HG03139 (cell line): ENCODE measurements around the gene SAMD9.
A peak's percentile ranks its signal among the peaks of the same experiment; 100 is the strongest.
"Not testable (repeated sequence)": the region's sequence is repeated elsewhere in the genome, so short reads cannot be mapped to it uniquely, and the experiment has no call there.

Experiments used
- ATAC-seq: cut with Tn5 transposase; IDR thresholded peaks from one replicate; pipeline ENCODE4 v1.9.1; 2021; ENCODE audit not compliant: unreplicated experiment

SAMD9 gene

DNA sequence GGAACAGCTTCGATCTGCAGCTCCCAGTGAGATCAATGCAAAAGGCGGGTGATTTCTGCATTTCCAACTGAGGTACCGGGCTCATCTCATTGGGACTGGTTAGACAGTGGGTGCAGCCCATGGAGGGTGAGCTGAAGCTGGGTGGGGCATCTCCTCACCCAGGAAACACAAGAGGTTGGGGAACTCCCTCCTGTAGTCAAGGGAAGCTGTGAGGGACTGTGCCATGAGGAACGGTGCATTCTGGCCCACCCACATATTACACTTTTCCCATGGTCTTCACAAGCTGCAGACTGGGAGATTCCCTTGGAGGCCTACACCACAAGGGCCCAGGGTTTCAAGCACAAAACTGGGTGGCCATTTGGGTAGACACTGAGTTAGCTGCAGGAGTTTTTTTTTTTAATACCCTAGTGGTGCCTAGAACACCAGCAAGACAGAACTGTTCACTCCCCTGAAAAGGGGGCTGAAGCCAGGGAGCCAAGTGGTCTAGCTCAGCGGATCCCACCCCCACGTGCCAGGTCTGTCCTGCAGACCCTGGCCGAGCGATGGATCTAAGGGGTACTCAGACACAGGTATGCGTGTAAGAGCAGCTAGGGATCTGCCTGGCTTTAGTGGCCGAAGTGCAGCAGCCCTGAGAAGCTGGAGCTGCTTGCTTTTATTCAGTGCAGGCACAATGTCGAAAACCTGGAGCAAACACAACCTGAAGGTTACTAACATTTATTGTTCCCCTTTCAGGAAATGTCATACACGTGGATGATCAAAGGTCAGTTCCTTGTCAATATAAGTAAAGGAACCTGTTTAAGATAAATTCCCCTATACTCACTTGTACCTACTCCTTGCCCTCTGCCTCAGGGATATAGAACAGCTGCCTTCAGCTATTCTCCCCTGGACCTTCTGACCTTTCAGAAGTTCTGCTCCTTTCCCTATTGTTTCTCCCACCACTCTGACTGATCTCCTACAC, 3.1 kb upstream of the SAMD9 start:
- no peak for ATAC-seq

DNA sequence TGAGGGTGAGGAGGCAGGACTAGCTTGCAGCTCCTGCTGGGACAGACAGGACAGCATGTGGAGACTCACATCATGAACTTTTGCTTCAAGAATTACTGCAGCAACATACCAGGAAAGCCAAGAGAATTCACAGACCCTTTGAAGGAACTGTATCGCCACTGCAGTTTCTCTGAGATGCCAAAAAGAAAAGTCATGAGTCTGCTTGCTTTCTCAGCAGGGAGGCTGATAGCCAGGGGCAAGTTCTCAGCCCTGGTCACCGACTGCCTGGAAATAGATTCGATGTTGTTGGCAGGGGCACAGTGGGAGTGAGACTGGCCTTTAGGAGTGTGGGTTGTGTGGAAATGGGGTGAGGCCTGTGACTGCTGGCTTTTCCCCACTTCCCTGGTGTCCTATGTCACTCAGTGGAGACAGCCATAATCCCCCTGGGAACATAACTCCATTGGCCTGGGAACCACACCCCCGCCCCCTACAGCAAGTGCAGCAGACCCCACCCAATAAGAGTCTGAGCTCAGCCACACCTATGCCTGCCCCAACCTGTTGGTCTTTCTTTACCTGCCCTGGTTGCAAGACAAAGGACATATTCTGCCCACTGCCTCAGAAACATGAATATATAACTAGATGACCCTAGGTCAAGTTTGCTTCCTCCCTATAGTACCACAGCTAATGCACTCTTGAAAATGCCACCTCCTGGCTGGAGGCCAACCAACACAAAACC, 1.6 kb upstream of the SAMD9 start:
- no peak for ATAC-seq

DNA sequence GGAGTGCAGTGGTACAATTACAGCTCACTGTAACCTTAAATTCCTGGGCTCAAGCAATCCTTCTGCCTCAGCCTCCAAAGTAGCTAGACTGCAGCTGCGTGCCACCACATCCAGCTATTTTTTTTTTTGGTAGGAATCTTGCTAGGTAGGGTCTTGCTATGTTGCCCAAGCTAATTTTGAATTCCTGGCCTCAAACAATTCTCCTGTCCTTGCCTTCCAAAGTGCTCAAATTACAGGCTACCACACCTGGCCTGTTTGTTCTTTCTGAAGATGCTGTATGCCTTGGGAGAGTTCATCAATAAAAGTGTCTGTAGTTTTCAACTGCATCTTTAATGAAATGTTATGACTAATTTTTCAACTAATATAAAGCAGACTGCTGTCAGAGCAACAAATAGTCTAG, 452 bp downstream of the SAMD9 start:
- ATAC-seq: no peak

DNA sequence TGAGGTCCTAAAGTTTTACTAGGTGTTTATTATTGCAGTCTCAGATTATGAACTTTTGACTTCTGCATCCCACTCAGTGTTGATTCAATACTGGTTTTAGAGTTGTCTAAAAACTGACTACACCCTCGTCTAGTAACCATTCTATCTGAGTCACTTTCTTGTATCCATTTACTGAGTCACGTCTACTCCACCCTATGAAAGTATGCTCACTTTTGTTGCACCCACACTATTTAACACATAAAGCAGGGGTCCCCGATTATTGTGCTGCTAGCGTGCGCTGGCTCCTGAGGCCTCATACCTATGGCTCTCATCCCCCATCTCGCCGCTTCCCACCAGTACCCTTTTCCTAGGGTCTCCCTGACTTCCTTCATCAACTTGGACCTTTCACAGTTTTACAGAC, 2.0 kb downstream of the SAMD9 start:
- no peak for ATAC-seq

DNA sequence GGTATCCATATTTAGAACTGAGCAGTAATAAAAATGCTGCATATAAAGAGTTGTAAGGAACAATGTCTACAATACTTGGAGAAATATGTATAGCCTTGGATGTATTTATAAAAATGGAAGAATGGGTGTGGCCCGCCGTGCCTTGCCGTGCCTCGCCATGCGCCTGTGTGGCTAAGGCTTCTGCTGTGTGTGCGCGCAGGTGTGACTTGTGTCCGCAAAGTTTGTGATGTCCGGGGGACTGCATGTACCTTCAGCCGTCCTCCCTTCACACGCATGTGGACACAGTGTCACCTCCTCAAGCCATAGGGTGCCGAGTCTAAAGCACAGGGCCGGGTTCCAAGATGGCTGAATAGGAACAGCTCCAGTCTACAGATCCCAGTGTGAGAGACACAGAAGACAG, 9.8 kb downstream of the SAMD9 start:
- ATAC-seq: no peak

DNA sequence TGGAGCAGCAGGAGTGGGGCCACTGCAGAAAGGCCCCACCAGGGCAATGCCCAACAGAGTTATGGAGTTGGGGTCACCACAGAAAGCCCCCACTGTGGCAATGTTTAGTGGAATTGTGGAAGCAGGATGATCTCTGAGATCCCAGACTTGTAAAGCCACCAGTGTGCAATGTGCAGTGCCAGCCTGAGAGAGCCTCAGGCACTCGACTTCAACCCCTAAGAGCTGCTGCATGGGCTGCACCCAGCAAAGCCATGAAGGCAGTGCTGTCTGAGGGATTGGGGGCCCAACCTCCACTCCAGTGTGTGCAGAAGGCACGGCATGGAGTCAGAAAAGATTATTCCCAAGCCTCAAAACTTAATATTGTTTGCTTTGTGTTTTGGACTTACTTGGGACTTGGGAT, 20.4 kb downstream of the SAMD9 start:
- ATAC-seq: no peak

DNA sequence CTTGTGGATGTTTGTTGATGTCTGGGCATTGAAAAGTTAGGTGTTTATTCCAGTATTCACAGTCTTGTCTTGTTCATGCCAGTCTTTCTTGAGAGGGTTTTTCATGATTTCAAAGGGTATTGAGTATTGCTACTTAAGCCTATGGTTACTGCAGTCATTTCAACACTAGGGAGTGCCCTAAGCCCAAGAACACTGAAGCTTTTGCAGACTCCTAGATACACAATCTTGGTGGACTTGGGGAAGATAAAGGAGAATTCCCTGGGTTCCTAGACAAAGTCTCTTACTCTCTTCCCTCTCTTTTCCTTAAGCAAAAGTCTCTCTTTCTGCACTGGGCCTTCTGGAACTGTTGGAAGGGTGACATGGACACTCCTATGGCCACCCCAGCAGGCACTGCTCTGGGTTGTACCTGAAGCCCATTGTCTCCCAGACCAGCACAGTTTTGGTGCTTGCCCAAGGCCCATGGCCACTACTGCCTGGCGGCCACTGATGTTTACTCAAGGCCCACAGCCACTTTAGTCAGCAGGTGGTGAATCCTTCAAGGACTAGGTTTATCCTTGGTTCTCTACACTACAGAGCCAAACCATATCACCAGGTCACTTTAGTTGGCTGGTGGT, 24.9 kb downstream of the SAMD9 start:
- peak; percentile 77 for ATAC-seq

DNA sequence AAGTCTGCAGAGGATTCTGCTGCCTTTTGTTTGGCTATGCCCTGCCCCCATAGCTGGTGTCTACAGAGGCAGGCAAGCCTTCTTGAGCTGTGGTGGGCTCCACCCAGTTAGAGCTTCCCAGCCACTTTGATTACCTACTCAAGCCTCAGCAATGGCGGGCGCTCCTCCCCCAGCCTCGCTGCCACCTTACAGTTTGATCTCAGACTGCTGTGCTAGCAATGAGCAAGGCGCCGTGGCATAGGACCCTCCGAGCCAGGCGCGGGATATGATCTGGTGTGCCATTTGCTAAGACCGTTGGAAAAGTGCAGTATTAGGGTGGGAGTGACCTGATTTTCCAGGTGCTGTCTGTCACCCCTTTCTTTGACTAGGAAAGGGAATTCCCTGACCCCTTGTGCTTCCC, 44.4 kb downstream of the SAMD9 start:
- ATAC-seq: not testable (repeated sequence)

DNA sequence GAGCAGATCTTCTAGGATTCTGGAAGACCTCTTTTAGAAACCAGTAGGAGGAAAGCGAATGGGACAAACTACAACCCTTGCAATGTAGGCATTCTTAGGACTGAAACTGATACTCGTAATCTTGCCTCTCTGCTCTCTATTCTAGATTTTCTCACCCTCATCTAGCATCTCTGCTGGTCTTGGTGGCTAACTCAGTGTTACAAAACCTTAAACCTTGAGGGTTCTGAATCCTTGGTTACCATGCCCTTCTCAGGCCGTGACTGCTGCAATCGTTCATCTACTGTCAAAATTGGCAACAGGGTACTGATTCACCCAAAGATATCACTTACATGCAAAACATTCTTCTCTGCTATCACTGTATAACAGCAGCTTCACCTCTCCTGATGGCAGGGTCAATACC, 55.2 kb downstream of the SAMD9 start:
- no peak for ATAC-seq

DNA sequence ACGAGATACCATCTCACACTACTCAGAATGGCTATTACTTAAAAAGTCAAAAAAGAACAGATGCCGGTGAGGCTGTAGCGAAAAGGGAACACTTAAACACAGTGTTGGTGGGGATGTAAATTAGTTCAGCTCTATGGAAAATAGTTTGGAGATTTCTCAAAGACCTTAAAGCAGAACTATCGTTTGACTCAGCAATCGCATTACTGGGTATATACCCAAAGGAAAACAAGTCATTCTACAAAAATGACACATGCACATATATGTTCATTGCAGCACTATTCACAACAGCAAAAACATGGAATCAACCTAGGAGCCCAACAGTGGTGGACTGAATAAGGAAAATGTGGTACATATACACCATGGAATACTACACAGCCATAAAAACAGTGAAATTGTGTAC, 56.9 kb downstream of the SAMD9 start:
- no peak for ATAC-seq

DNA sequence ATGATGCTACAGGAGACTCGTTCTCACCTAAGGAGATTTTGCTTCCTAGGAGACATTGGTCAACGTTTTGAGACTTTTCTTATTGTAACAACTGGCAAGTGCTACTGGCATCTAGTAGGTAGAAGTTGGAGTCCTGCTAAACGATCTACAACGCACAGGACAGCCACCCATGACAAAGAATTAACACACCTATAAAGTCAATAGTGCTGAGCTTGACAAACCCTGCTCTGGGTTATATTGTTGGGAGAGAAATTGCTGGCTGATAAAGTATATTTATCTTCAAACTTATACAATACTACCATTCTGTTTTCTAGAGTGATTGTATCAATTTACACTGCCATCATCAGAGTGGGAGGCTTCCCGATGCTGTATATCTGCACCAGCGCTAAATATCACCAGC, 57.8 kb downstream of the SAMD9 start:
- ATAC-seq: no peak

DNA sequence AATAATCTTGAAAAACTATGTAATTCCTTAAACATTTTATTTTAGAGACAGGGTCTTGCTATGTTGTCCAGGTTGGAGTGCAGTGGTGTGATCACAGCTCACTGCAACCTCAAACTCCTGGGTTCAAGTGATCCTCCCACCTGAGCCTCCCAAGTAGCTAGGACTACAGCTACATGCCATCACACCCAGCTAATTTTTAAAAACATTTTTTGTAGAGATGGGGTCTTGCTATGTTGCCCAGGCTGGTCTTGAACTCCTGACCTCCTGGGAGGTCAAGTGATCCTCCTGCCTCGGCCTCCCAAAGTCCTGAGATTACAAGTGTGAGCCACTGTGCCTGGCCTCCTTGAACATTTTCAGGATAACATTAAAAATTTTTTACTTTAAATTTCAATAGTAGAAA, 61.2 kb downstream of the SAMD9 start:
- not testable (repeated sequence) for ATAC-seq

DNA sequence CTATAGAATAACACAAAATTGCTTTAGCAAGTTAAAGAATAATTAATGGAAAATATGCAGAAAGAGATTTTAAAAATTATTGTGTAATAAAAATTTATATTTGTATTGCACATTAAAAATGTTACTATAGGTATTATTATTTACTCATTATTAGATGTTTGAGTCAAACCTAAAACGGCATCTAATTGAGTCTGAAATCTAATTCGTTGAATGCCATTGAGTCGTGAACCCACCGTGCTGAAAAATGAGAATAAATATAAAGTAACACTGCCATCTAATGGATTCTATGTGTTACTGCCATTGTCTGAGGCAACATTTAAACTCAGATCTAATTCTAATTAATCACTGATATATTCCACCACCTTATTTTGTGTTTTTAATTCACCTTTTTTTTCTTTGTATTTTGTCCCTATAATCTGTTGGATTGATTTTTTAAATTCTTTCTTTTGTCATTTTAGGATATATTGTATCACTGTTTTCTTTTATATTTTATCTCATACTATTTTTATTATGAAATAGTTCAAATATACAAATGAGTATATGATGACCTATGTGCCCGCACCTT, 62.2 kb downstream of the SAMD9 start:
- no peak for ATAC-seq

DNA sequence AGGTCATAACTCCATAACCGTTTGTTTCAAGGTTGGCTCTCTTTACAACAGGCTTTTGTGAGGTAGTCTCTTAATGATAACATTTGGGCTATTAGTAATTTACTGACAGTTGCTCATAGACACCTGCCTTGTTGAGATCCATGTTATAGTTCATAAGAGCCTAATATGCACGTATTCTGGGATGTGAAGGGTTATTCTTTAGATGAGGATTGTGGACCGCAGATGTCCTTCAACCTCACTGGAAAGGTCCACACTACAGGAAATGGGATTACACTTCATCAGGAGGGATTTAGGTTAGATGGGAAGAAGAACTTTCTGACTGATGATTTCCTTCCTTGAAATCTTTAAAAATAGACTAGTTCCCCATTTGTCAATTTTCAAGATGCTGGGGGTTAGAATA, 62.8 kb downstream of the SAMD9 start:
- ATAC-seq: no peak

DNA sequence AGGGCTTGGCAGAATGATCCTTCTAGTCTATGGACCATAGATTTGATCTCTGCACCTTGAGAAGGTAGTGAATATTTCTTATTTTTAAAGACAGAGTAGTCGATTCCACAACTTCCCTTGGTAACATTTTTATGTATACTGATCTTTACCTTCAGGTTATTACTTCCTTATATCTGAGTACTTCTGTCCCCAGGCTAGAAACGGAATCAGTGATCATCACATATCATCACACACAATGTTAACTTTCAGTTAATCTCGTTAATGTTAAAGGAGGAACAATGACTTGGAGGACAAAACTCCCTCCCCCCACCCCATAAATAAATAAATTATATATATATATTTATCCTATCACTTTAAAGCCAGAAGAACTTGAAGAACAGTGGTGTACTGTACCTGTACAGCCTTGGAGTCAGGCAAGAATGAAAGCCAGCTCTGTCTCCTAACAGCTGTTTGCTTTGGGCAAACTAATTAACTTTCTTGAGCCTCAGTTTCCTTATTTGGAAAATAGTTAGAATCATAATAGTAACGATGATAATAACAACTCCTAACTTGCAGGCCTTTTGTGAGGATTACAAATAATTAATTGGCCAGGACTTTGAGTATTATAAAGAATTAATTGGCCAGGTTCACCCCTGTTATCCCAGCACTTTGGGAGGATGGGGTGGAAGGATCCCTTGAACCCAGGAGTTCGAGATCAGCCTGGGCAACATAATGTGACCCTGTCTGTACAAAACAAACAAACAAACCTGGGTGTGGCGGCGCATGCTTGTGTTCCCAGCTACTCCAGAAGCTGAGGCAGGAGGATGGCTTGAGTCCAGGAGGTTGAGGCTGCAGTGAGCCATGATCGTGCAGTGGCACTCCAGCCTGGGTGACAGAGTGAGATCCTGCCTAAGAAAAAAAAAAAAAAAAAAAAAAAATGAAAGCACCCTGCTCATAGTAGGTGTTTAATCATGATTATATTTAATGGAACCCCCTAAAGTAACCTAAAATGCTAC, 63.5 kb downstream of the SAMD9 start:
- no peak for ATAC-seq

DNA sequence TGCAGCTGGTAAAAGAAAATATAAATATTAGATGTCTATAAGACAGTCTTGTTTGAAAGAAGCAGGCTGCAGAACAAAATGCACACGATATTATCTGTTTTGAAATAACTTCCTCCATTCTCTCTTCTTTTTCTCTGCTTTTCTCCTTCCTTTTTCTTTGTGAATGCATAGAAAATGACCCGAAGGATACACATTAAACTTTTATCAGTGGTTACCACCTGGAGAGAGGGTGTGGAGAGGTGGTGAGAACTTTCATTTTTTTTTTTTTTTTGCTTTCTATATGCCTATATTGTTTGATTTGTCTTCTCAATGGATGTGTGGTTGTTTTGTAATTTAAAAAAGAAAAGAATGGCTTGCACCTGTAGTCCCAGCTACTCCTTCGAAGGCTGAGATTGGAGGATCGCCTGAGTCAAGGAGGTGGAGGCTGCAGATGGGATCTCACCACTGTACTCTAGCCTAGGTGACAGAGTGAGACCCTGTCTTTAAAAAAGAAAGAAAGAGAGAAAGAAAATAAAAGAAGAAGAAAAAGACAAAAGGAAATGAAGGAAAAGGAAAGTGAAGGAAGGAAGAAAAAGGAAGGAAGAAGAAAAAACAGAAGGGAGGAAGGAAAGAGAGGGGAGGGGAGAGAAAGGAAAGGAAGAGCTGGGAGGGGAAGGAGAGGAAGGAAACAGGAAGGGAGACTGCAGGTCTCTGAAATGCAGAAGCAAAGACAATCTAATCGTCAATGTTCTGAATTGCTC, 64.4 kb downstream of the SAMD9 start:
- no peak for ATAC-seq

DNA sequence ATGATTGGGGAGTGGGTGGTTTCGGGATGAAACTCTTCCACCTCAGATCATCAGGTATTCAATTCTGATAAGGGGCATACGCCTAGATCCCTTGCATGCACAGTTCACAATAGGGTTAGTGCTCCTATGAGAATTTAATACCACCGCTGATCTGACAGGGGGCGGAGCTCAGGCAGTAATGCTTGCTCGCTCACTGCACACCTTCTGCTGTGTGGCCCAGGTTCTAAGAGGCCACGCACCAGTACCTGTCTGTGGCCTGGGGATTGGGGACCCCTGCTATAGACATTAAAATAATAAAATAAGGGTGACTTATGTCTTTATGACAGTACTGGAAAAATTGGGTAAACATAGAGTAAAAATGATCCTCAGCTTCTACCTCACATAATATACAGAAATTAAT, 66.1 kb downstream of the SAMD9 start:
- no peak for ATAC-seq
